WTC11 (cell line): Measurements from ENCODE around the gene MAPK7. TPM values are rescaled to one million over a fixed set of nuclear protein-coding genes. Genes with fewer than 3 reads are reported as not detected.

Source experiments
- ATAC-seq: fragments of 200-7000 bp; cut with Tn5 transposase; 2 replicates; pipeline ENCODE4 v1.10.0; 2021; ENCODE audit warnings: mild to moderate bottlenecking, moderate library complexity
- CTCF ChIA-PET: fragments of 300-600 bp; sonication (Branson Sonifier 250); formaldehyde crosslinking; loops from one replicate; lab custom pipeline; 2021; ENCODE audit warnings: antibody characterized with exemption; lab: Charles Lee
- POLR2A ChIA-PET: fragments of 350-600 bp; sonication (Branson Sonifier 250); formaldehyde crosslinking; loops from one replicate; lab custom pipeline; 2021; ENCODE audit warnings: antibody characterized with exemption; lab: Charles Lee
- DNase-seq: peaks from one replicate; pipeline ENCODE4 v3.0.0; 2021; ENCODE audit warnings: low spot score
- H3K27ac Mint-ChIP-seq: 2 replicates; pipeline ENCODE4 v1.8.0; 2021; ENCODE audit warnings: mixed read lengths
- H3K27me3 Mint-ChIP-seq: 2 replicates; pipeline ENCODE4 v1.8.0; 2021; ENCODE audit warnings: low read depth, mild to moderate bottlenecking, moderate library complexity, mixed read lengths
- H3K36me3 Mint-ChIP-seq: 2 replicates; pipeline ENCODE4 v1.8.0; 2021; ENCODE audit warnings: mixed read lengths
- H3K4me1 Mint-ChIP-seq: 2 replicates; pipeline ENCODE4 v1.8.0; 2022; ENCODE audit warnings: mixed read lengths
- H3K4me3 Mint-ChIP-seq: 2 replicates; pipeline ENCODE4 v1.8.0; 2021; ENCODE audit warnings: mild to moderate bottlenecking, moderate library complexity, mixed read lengths
- H3K9me3 Mint-ChIP-seq: 2 replicates; pipeline ENCODE4 v1.8.0; 2021; ENCODE audit warnings: mixed read lengths
- ARID4B ChIP-seq: sonication (generic); formaldehyde crosslinking; IDR thresholded peaks from 2 replicates; pipeline ENCODE4 v1.8.0; 2023; ENCODE audit warnings: missing genetic modification reagents, mild to moderate bottlenecking, borderline replicate concordance
- CREB1 ChIP-seq: sonication (generic); formaldehyde crosslinking; IDR thresholded peaks from 2 replicates; pipeline ENCODE4 v1.8.0; 2023; ENCODE audit warnings: mild to moderate bottlenecking, missing genetic modification reagents
- FOXJ3 ChIP-seq: sonication (generic); formaldehyde crosslinking; IDR thresholded peaks from 2 replicates; pipeline ENCODE4 v1.9.0; 2021; ENCODE audit warnings: missing genetic modification reagents, mild to moderate bottlenecking, borderline replicate concordance
- JUN ChIP-seq: sonication (generic); formaldehyde crosslinking; IDR thresholded peaks from 2 replicates; pipeline ENCODE4 v1.8.0; 2023; ENCODE audit warnings: mild to moderate bottlenecking, missing genetic modification reagents
- PRDM15 ChIP-seq: sonication (generic); formaldehyde crosslinking; IDR thresholded peaks from 2 replicates; pipeline ENCODE4 v1.8.0; 2022; ENCODE audit warnings: missing genetic modification reagents
- STAT6 ChIP-seq: sonication (generic); formaldehyde crosslinking; conservative IDR thresholded peaks from 2 replicates; pipeline ENCODE4 v1.8.1; 2023; ENCODE audit warnings: mild to moderate bottlenecking, low read depth, missing genetic modification reagents, moderate library complexity
- TCF7 ChIP-seq: sonication (generic); formaldehyde crosslinking; IDR thresholded peaks from 2 replicates; pipeline ENCODE4 v1.8.0; 2022; ENCODE audit warnings: mild to moderate bottlenecking, low read depth, missing genetic modification reagents, moderate library complexity
- ZNF281 ChIP-seq: sonication (generic); formaldehyde crosslinking; IDR thresholded peaks from 2 replicates; pipeline ENCODE4 v1.8.0; 2023; ENCODE audit warnings: mild to moderate bottlenecking, missing genetic modification reagents
- ZNF532 ChIP-seq: fragments of 250-450 bp; sonication (Bioruptor Pico); IDR thresholded peaks from 2 replicates; pipeline ENCODE4 v1.9.0; 2021; ENCODE audit warnings: mild to moderate bottlenecking, borderline replicate concordance
- total RNA-seq: library from RNA; stranded (reverse); gene quantifications from 3 replicates; pipeline ENCODE4 v1.2.3, GENCODE V29; 2021
- TF ChIP-seq, protein P1 (sequence below): sonication (generic); formaldehyde crosslinking; IDR thresholded peaks from 2 replicates; pipeline ENCODE4 v1.8.0; 2022; ENCODE audit warnings: mild to moderate bottlenecking, missing genetic modification reagents
- TF ChIP-seq, protein P2 (sequence below): sonication (generic); formaldehyde crosslinking; IDR thresholded peaks from 2 replicates; pipeline ENCODE4 v1.8.1; 2023; ENCODE audit warnings: mild to moderate bottlenecking, missing genetic modification reagents
- TF ChIP-seq, protein P3 (sequence below): sonication (generic); formaldehyde crosslinking; IDR thresholded peaks from 2 replicates; pipeline ENCODE4 v1.8.1; 2023; ENCODE audit warnings: mild to moderate bottlenecking, missing genetic modification reagents, moderate library complexity

Gene MAPK7
- total RNA-seq, 1 experiment from 2014 or later: 38.5 TPM

DNA sequence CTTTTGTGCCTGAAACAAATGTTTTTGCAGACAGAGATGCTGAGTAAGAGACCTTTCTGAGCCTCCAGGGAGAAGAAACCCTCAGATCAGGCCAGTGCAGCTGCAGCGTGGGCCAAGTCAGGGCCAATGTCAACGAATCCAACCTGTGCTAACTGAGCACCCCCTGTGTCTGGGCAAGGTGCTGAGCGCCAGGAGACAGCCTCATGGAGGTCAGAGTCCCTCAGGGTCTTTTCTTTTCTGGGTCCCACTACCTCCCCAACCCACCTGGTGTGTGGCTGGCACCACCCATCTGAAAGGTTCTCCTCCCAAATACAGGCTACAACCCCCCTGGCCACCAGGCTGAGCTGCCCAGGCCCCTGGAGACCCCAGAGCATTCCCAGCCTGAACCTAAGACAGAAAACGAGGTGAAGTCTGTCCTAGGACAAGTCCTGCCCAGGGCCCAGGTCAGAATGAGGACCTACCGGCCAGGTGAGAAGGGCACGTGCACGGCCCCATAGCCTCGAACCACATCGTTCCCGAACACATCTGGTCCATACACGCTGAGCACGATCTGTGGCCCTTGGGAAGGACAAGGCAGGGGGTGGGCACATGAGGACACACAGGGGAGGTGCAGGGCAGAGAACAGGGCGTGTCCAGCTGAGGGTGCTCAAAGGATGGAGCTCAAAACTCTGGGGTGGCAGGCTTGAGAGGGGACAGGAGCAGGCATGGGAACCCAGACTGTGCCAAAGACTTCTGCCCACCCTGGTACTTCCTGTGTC is 30.8 kb upstream of the MAPK7 start (continued):
- TF ChIP-seq CREB1 (CRISPR knock-in tag) (no peak), JUN (CRISPR knock-in tag) (no peak)

- Mint-ChIP-seq H3K36me3 (peaks cover 12% of the 10 kb centered on the region; the same call in 1 of the 2 replicates), H3K9me3 (no peaks in the 10 kb centered on the region), H3K27me3 (no peaks in the 10 kb centered on the region), H3K4me3 (no peak overlapping the region), H3K27ac (no peak overlapping the region), H3K4me1 (no peaks in the 10 kb centered on the region)
- TF ChIP-seq ARID4B (CRISPR knock-in tag) (no peak), PRDM15 (CRISPR knock-in tag) (no peak), STAT6 (CRISPR knock-in tag) (no peak), ZNF532 (CRISPR knock-in tag) (no peak), ZNF281 (CRISPR knock-in tag) (no peak), FOXJ3 (CRISPR knock-in tag) (no peak), TCF7 (CRISPR knock-in tag) (no peak)
- TF ChIP-seq, protein P1, sequence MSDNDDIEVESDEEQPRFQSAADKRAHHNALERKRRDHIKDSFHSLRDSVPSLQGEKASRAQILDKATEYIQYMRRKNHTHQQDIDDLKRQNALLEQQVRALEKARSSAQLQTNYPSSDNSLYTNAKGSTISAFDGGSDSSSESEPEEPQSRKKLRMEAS (CRISPR knock-in tag): no peak
- TF ChIP-seq, protein P2, sequence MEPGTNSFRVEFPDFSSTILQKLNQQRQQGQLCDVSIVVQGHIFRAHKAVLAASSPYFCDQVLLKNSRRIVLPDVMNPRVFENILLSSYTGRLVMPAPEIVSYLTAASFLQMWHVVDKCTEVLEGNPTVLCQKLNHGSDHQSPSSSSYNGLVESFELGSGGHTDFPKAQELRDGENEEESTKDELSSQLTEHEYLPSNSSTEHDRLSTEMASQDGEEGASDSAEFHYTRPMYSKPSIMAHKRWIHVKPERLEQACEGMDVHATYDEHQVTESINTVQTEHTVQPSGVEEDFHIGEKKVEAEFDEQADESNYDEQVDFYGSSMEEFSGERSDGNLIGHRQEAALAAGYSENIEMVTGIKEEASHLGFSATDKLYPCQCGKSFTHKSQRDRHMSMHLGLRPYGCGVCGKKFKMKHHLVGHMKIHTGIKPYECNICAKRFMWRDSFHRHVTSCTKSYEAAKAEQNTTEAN (CRISPR knock-in tag): no peak
- TF ChIP-seq, protein P3, sequence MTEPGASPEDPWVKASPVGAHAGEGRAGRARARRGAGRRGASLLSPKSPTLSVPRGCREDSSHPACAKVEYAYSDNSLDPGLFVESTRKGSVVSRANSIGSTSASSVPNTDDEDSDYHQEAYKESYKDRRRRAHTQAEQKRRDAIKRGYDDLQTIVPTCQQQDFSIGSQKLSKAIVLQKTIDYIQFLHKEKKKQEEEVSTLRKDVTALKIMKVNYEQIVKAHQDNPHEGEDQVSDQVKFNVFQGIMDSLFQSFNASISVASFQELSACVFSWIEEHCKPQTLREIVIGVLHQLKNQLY (CRISPR knock-in tag): no peak
- CTCF ChIA-PET: interaction anchor here (0.9 kb wide), 1 partner anchor 10 kb away, joined by 6 read pairs; no protein-coding TSS in a partner anchor
- POLR2A ChIA-PET: no interaction called here
- no peak for DNase-seq
- no peak for ATAC-seq
Observed at GRCh38 chr17:19348081-19348650, 30.1 kb upstream of the MAPK7 start.
